T-helper 1 cell treated with Interleukin-12 subunit alpha and Interleukin-12 subunit beta and Interleukin-4 antibody, amounts not matched to agents 30 ng/mL and 1 ng/mL, for 36 hours (primary cell): Measurements from ENCODE around the gene RRP1. TPM values are rescaled to one million over a fixed set of nuclear protein-coding genes. Genes with fewer than 3 reads are reported as not detected.

Experiments
- intact Hi-C: fragments of 100-400 bp; cut with micrococcal nuclease; formaldehyde crosslinking; loops from one replicate; pipeline ENCODE4 v1.15.1; 2024
- total RNA-seq: library from RNA; stranded (reverse); gene quantifications from 2 replicates; pipeline ENCODE4 v1.2.3, GENCODE V29; 2022

Gene RRP1
- total RNA-seq, 1 donor from 2014 or later: 28.4 TPM

- intact Hi-C loops: no loop called here
These were observed 31.2 kb upstream of the RRP1 start for GRCh38 chr21:43758111-43758641.

GRCh38 chr21:43758811-43759210 is 30.6 kb upstream of the RRP1 start:
- intact Hi-C loops: no loop called here

GRCh38 chr21:43759651-43760050 is 29.7 kb upstream of the RRP1 start:
- intact Hi-C loops: no loop called here

- intact Hi-C loops: no loop called here
These were observed 28.9 kb upstream of the RRP1 start for GRCh38 chr21:43760391-43760958.

- intact Hi-C loops: no loop called here
These were observed 27.5 kb upstream of the RRP1 start for GRCh38 chr21:43761886-43762285.

GRCh38 chr21:43762303-43763128 is 26.9 kb upstream of the RRP1 start:
- intact Hi-C loops: no loop called here

GRCh38 chr21:43763901-43764523 is 25.4 kb upstream of the RRP1 start:
- intact Hi-C loops: no loop called here

GRCh38 chr21:43764576-43765495 is 24.5 kb upstream of the RRP1 start:
- intact Hi-C loops: no loop called here

- intact Hi-C loops: no loop called here
These were observed 22.5 kb upstream of the RRP1 start for GRCh38 chr21:43766734-43767497.

- intact Hi-C loops: no loop called here
These were observed 21.8 kb upstream of the RRP1 start for GRCh38 chr21:43767498-43767983.

- intact Hi-C loops: no loop called here
These were observed 21.2 kb upstream of the RRP1 start for GRCh38 chr21:43767984-43768867.

- intact Hi-C loops: no loop called here
These were observed 20.6 kb upstream of the RRP1 start for GRCh38 chr21:43768868-43769167.

GRCh38 chr21:43769325-43769958 is 19.9 kb upstream of the RRP1 start:
- intact Hi-C loops: no loop called here

- intact Hi-C loops: no loop called here
These were observed 19.2 kb upstream of the RRP1 start for GRCh38 chr21:43770066-43770655.

GRCh38 chr21:43771199-43771675 is 18.1 kb upstream of the RRP1 start:
- intact Hi-C loops: no loop called here

GRCh38 chr21:43771698-43772424 is 17.5 kb upstream of the RRP1 start:
- intact Hi-C loops: no loop called here

- intact Hi-C loops: no loop called here
These were observed 17.0 kb upstream of the RRP1 start for GRCh38 chr21:43772425-43772821.

GRCh38 chr21:43774163-43774562 is 15.2 kb upstream of the RRP1 start:
- intact Hi-C loops: no loop called here
